Esophagus squamous epithelium (tissue), 5 donors: ENCODE data around the gene MAEA. TPM values are rescaled to one million over a fixed set of nuclear protein-coding genes. Genes with fewer than 3 reads are reported as not detected.

Source experiments
- DNase-seq: peaks from one replicate; lab custom pipeline; 2025; lab: John Stamatoyannopoulos, UW
- H3K27ac ChIP-seq, 4 donors: fragments of 200-600 bp; sonication (generic); one replicate each; pipeline ENCODE4 v1.5.1; 2016 to 2019; ENCODE audit warnings: mild to moderate bottlenecking in 1 of 4
- H3K27me3 ChIP-seq, 4 donors: fragments of 200-600 bp; sonication (generic); 1 replicate in 3 of 4; 2 replicates in 1 of 4; pipeline versions ENCODE4 v1.5.1 to v1.6.0; 2017 to 2021; ENCODE audit warnings: antibody characterized with exemption in 1 of 4
- H3K36me3 ChIP-seq, 3 donors: fragments of 200-600 bp; sonication (generic); one replicate each; pipeline ENCODE4 v1.5.1; 2016 to 2019
- H3K4me1 ChIP-seq, 3 donors: fragments of 200-600 bp; sonication (generic); one replicate each; pipeline ENCODE4 v1.5.1; 2017 to 2019
- H3K4me3 ChIP-seq, 4 donors: fragments of 200-600 bp; sonication (generic); 1 replicate in 3 of 4; 2 replicates in 1 of 4; pipeline ENCODE4 v1.5.1; 2016 to 2019; ENCODE audit warnings: mild to moderate bottlenecking in 2 of 4, moderate library complexity in 1 of 4
- H3K9me3 ChIP-seq, 3 donors: fragments of 200-600 bp; sonication (generic); one replicate each; pipeline ENCODE4 v1.5.1; 2016 to 2019
- CTCF ChIP-seq, 6 experiments: fragments of 450-650 bp in 4 of 6; fragments of 200-600 bp in 2 of 6; sonication (generic) in 2 of 6; IDR thresholded peaks; one replicate each; pipeline ENCODE4 v1.5.1; 2016 to 2019; ENCODE audit warnings: antibody characterized with exemption in 6 of 6, mild to moderate bottlenecking in 4 of 6, moderate library complexity in 4 of 6
- POLR2A ChIP-seq, 4 donors: fragments of 450-650 bp; IDR thresholded peaks; one replicate each; pipeline ENCODE4 v1.6.1; 2017; ENCODE audit warnings: antibody characterized with exemption in 4 of 4, mild to moderate bottlenecking in 4 of 4, moderate library complexity in 3 of 4
- WGBS, 2 donors: methylation state at CpG; one replicate each; pipeline ENCODE4 v1.1.5; 2018; 5-methylcytosine and 5-hydroxymethylcytosine counted together
- intact Hi-C: fragments of 100-400 bp; cut with DNase I; formaldehyde crosslinking; loops from one replicate; pipeline ENCODE4 v1.15.0; 2022
- total RNA-seq, 4 donors: library from RNA; depleted of rRNA; stranded (reverse); fragments of >200 nt; gene quantifications; one replicate each; pipeline ENCODE4 v1.1.0, GENCODE V29; 2016
- donor health status: DM: yes; HTN: yes; CAD: no.

Gene MAEA
- total RNA-seq, 4 donors from 2014 or later, result 56.6 to 78.7 (median 67.5) TPM

- WGBS, 2 donors, result 88% methylated on average over 15 of the region's 36 CpGs; no CpG with 5 or more reads in 1 of the 2 donors
Measured at GRCh38 chr4:1380368-1381151, 90.9 kb downstream of the MAEA start.

GRCh38 chr4:1381181-1381621 is 91.5 kb downstream of the MAEA start:
- Histone ChIP-seq H3K36me3 (peaks cover 4 to 81% (median 28%) of the 10 kb centered on the region in 3 donors), H3K27me3 (no peaks in the 10 kb centered on the region), H3K27ac (no peak overlapping the region), H3K4me3 (no peak overlapping the region), H3K4me1 (no peaks in the 10 kb centered on the region), H3K9me3 (no peaks in the 10 kb centered on the region)
- TF ChIP-seq POLR2A (IDR thresholded peaks at IDR 0.05) (no peak), CTCF (IDR thresholded peaks at IDR 0.05) (no peak)
- 79 to 87% methylated on average over 3 to 6 of the region's 12 CpGs for WGBS, 2 donors
- intact Hi-C loops, result no loop called here
- DNase-seq, result no peak

More at GRCh38 chr4:1380368-1381151, 90.9 kb downstream of the MAEA start:
- intact Hi-C loops, result no loop called here
- H3K4me3 ChIP-seq, result no peak overlapping the region
- peaks cover 4 to 81% (median 23%) of the 10 kb centered on the region in 3 donors for H3K36me3 ChIP-seq
- H3K4me1 ChIP-seq, result no peaks in the 10 kb centered on the region
- H3K27ac ChIP-seq, result no peak overlapping the region
- no peak for DNase-seq
- TF ChIP-seq CTCF (IDR thresholded peaks at IDR 0.05) (no peak), POLR2A (IDR thresholded peaks at IDR 0.05) (no peak)
- no peaks in the 10 kb centered on the region for H3K27me3 ChIP-seq
- H3K9me3 ChIP-seq, result no peaks in the 10 kb centered on the region

- no peaks in the 10 kb centered on the region for H3K27me3 ChIP-seq
- intact Hi-C loops, result no loop called here
- 96 to 99% methylated on average over 13 to 21 of the region's 24 CpGs for WGBS, 2 donors
- DNase-seq, result no peak
- no peak overlapping the region for H3K27ac ChIP-seq
- H3K36me3 ChIP-seq, result peaks cover 0 to 81% (median 28%) of the 10 kb centered on the region in 3 donors
- H3K4me1 ChIP-seq, result no peaks in the 10 kb centered on the region
- no peaks in the 10 kb centered on the region for H3K9me3 ChIP-seq
- TF ChIP-seq POLR2A (IDR thresholded peaks at IDR 0.05), result no peak
- no peak for TF ChIP-seq CTCF (IDR thresholded peaks at IDR 0.05)
- H3K4me3 ChIP-seq, result no peak overlapping the region
Measured at GRCh38 chr4:1381944-1382541, 92.4 kb downstream of the MAEA start.

GRCh38 chr4:1382776-1383727 is 93.4 kb downstream of the MAEA start:
- no peaks in the 10 kb centered on the region for H3K27me3 ChIP-seq
- intact Hi-C loops, result no loop called here
- TF ChIP-seq POLR2A (IDR thresholded peaks at IDR 0.05), result no peak
- no peak for TF ChIP-seq CTCF (IDR thresholded peaks at IDR 0.05)
- H3K36me3 ChIP-seq, result peaks cover 0 to 81% (median 28%) of the 10 kb centered on the region in 3 donors
- no peak overlapping the region for H3K27ac ChIP-seq
- H3K4me3 ChIP-seq, result no peak overlapping the region
- H3K9me3 ChIP-seq, result no peaks in the 10 kb centered on the region
- 100% methylated on average over 7 of the region's 27 CpGs; no CpG with 5 or more reads in 1 of the 2 donors for WGBS, 2 donors
- no peak for DNase-seq
- no peaks in the 10 kb centered on the region for H3K4me1 ChIP-seq
